Measurements from ENCODE around the gene TNFAIP8L1.

Gene TNFAIP8L1

GRCh38 chr19:4654437-4655361 lies 15.4 kb downstream of the TNFAIP8L1 start:
- no peak for TF ChIP-seq POLR2AphosphoS5 (IDR thresholded peaks at IDR 0.05; ENCODE audit: low read depth)
- TF ChIP-seq GABPA (IDR thresholded peaks at IDR 0.05; ENCODE audit: low read depth), result no peak
- TF ChIP-seq SPI1 (IDR thresholded peaks at IDR 0.05; ENCODE audit: borderline replicate concordance, low read depth), result no peak
- TF ChIP-seq, protein P1, sequence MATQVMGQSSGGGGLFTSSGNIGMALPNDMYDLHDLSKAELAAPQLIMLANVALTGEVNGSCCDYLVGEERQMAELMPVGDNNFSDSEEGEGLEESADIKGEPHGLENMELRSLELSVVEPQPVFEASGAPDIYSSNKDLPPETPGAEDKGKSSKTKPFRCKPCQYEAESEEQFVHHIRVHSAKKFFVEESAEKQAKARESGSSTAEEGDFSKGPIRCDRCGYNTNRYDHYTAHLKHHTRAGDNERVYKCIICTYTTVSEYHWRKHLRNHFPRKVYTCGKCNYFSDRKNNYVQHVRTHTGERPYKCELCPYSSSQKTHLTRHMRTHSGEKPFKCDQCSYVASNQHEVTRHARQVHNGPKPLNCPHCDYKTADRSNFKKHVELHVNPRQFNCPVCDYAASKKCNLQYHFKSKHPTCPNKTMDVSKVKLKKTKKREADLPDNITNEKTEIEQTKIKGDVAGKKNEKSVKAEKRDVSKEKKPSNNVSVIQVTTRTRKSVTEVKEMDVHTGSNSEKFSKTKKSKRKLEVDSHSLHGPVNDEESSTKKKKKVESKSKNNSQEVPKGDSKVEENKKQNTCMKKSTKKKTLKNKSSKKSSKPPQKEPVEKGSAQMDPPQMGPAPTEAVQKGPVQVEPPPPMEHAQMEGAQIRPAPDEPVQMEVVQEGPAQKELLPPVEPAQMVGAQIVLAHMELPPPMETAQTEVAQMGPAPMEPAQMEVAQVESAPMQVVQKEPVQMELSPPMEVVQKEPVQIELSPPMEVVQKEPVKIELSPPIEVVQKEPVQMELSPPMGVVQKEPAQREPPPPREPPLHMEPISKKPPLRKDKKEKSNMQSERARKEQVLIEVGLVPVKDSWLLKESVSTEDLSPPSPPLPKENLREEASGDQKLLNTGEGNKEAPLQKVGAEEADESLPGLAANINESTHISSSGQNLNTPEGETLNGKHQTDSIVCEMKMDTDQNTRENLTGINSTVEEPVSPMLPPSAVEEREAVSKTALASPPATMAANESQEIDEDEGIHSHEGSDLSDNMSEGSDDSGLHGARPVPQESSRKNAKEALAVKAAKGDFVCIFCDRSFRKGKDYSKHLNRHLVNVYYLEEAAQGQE (IDR thresholded peaks at IDR 0.05; ENCODE audit: insufficient replicate concordance, low read depth), result no peak
- TF ChIP-seq, protein P2, sequence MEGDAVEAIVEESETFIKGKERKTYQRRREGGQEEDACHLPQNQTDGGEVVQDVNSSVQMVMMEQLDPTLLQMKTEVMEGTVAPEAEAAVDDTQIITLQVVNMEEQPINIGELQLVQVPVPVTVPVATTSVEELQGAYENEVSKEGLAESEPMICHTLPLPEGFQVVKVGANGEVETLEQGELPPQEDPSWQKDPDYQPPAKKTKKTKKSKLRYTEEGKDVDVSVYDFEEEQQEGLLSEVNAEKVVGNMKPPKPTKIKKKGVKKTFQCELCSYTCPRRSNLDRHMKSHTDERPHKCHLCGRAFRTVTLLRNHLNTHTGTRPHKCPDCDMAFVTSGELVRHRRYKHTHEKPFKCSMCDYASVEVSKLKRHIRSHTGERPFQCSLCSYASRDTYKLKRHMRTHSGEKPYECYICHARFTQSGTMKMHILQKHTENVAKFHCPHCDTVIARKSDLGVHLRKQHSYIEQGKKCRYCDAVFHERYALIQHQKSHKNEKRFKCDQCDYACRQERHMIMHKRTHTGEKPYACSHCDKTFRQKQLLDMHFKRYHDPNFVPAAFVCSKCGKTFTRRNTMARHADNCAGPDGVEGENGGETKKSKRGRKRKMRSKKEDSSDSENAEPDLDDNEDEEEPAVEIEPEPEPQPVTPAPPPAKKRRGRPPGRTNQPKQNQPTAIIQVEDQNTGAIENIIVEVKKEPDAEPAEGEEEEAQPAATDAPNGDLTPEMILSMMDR (IDR thresholded peaks at IDR 0.05; ENCODE audit: insufficient read depth, low read length), result no peak
- Histone ChIP-seq H3K27me3 (ENCODE audit: insufficient read depth, poor library complexity, severe bottlenecking) (no peaks in the 10 kb centered on the region), H3K4me3 (replicated peaks; ENCODE audit: insufficient read depth, low read length) (no peak overlapping the region), H3K27ac (replicated peaks) (peak overlapping the region; percentile 6; the same call in 1 of the 2 replicates)
- DNase-seq (ENCODE audit: low read depth in 1 of 2, low spot score in 1 of 2), result peak; percentile 26 to 56

DNA sequence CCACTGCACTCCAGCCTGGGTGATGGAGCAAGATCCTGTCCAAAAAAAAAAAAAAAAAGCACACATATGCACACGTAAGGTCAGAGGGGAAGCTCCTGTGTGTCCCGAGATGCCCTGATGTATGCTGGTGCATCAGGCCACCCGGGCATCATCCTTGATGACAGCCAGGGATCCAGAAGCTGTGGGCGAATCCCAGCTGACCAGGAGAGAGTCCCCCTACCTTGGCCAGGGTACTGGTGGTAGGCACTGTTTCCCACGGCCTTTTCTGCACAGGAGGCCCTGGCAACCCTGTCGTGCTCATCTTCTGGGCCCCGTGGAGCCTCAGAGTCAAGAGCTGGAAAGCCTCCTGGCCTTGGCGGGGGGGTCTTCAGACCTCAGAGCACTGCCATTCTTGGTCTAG lies 16.8 kb downstream of the TNFAIP8L1 start:
- TF ChIP-seq, protein P1 (IDR thresholded peaks at IDR 0.05; ENCODE audit: insufficient replicate concordance, low read depth), result no peak
- peak; percentile 42 for TF ChIP-seq POLR2AphosphoS5 (IDR thresholded peaks at IDR 0.05; ENCODE audit: low read depth)
- no peak overlapping the region for H3K4me3 ChIP-seq (replicated peaks; ENCODE audit: insufficient read depth, low read length)
- H3K27ac ChIP-seq (replicated peaks), result no peak overlapping the region

DNA sequence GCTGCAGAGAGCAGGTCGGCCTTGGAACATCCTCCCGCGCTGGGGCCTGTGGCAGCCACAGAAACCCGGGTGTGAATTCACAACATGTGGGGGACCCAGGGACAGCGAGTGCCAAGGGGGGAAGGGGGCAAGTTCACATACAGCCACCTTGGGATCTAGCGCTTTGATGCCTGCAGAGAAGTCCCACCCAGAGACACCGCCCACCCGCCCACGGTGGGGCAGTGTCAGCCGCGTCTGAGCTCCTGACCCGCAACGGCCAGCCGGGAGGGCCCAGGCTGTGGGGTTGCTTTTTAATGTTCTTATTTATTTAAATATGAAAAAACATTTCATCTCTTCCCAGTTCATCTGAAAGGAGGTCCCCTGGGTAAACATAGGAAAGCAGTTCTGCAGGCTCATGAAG lies 17.9 kb downstream of the TNFAIP8L1 start:
- H3K4me3 ChIP-seq (replicated peaks; ENCODE audit: insufficient read depth, low read length), result no peak overlapping the region
- TF ChIP-seq, protein P2 (IDR thresholded peaks at IDR 0.05; ENCODE audit: insufficient read depth, low read length), result no peak
- no peak for TF ChIP-seq POLR2AphosphoS5 (IDR thresholded peaks at IDR 0.05; ENCODE audit: low read depth)
- TF ChIP-seq GABPA (IDR thresholded peaks at IDR 0.05; ENCODE audit: low read depth), result no peak
- TF ChIP-seq, protein P1 (IDR thresholded peaks at IDR 0.05; ENCODE audit: insufficient replicate concordance, low read depth), result no peak
- no peak for TF ChIP-seq SPI1 (IDR thresholded peaks at IDR 0.05; ENCODE audit: borderline replicate concordance, low read depth)
- H3K27me3 ChIP-seq (ENCODE audit: insufficient read depth, poor library complexity, severe bottlenecking), result no peaks in the 10 kb centered on the region
- no peak for DNase-seq (ENCODE audit: low read depth in 1 of 2, low spot score in 1 of 2)
- H3K27ac ChIP-seq (replicated peaks), result no peak overlapping the region

More for the DNA sequence above, 16.8 kb downstream of the TNFAIP8L1 start:
- DNase-seq (ENCODE audit: low read depth in 1 of 2, low spot score in 1 of 2), result no peak
- no peaks in the 10 kb centered on the region for H3K27me3 ChIP-seq (ENCODE audit: insufficient read depth, poor library complexity, severe bottlenecking)
